Mammary epithelial cell (primary cell): ENCODE results near the gene GTF2H3.

Experiments
- CTCF ChIP-seq, 2 donors: IDR thresholded peaks in 1 of 2; conservative IDR thresholded peaks in 1 of 2; 2 replicates each; pipeline ENCODE4 v1.5.1; 2011 to 2012; ENCODE audit warnings: inconsistent platforms in 2 of 2, low read length in 2 of 2, mild to moderate bottlenecking in 2 of 2, control low read depth in 1 of 2, low read depth in 1 of 2; ENCODE audit not compliant: insufficient read depth in 1 of 2; ENCODE audit errors: extremely low read depth in 1 of 2
- EZH2 ChIP-seq: IDR thresholded peaks from 2 replicates; pipeline ENCODE4 v1.6.1; 2012; ENCODE audit warnings: low read length, inconsistent platforms, borderline replicate concordance

GRCh38 chr12:123608182-123608581 is 25.4 kb upstream of the GTF2H3 start:
- TF ChIP-seq CTCF (conservative IDR thresholded peaks at IDR 0.05 in 1 of 2, IDR thresholded peaks at IDR 0.05 in 1 of 2; ENCODE audit: extremely low read depth in 1 of 2, insufficient read depth in 1 of 2, low read depth in 1 of 2, low read length in 2 of 2): no peak
- no peak for TF ChIP-seq EZH2
